Measurements from ENCODE around the gene GORASP2.
A peak's percentile ranks its signal among the peaks of the same experiment; 100 is the strongest.
"Not testable (repeated sequence)": the region's sequence is repeated elsewhere in the genome, so short reads cannot be mapped to it uniquely, and the experiment has no call there.

Gene GORASP2
- 42.3 to 113 (median 79.5) reads per million in 3 experiments for total RNA-seq

DNA sequence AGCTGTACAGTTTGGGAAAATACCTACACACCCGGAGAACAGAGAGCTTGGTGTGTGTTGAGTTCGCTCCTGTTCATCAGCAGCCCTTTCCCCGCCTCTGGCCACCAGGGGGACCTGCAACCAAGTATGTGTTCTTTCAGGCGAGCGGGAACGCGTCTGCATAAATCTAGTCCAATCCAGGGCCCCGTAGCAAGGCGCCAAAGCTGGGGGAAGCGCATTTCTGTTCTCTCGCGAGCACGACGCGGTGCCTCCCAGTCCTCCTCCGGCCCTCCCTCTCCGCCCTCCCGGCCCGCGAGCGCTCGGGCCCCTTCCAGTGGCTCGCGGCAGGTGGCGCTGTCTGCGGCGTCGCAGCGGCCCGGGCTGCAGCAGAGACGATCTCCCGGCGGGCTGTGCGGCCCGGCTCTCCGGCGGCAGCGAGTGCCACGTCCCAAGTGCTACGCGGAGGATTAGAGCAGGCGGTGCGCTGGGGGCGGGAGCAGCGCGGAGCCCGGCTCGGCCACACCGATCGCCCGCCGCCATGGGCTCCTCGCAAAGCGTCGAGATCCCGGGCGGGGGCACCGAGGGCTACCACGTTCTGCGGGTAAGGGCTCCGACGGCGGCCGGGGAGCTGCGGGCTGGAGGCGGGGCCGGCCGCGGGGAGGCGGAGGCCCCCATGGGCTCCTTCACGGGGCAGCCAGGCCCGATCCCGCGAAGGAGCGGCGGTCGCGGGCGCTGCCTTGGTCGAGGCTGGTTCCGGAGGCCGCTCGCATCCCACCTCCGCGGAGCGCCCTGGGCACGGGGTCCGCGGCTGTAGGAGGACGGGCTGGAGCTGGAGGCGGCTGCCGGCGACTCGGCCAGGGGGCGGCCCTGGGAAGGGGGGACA lies at the start of gene GORASP2:
TSS of gene GORASP2 (plus strand) at position 430 of the 862 bp plus-strand sequence. CDS start at position 518, 88 bp downstream.
- DNase-seq: peak; percentile 99

DNA sequence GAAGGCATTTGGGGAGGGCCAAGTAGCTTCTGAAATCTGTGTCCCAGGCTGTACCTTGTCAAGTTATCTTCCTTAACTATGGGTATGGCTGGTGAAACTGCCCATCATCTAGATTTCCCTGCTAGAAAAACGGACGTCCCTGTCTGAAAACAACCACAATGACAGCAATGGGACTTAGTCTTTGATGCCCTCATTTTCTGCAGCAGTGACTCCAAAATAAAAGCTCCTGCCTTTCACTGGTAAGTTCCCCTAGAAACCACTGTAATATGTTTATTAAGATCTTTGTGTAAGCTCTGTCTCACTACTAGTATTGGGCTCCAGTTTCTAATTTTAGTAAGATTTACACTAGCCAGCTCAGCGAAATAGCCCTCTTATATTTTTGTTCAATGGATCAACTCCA lies 47.2 kb upstream of the GORASP2 start:
- DNase-seq: no peak

DNA sequence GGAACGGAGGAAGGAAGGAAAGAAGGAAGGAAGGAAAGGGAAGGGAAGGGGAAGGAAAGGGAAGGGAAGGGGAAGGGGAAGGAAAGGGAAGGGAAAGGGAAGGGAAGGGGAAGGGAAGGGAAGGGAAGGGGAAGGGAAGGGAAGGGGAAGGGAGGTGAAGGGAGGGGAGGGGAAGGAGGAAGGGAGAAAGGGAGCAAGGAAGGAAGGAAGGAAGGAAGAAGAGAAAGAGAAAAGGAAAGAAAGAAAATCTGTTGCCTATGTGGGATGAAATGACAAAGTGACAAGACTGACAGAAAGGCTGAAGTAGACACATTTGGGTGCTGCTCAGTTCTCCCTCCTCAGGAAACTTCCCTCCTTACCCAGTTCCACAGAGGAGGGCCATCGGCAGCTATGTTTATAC lies 46.3 kb upstream of the GORASP2 start:
- DNase-seq: no peak

DNA sequence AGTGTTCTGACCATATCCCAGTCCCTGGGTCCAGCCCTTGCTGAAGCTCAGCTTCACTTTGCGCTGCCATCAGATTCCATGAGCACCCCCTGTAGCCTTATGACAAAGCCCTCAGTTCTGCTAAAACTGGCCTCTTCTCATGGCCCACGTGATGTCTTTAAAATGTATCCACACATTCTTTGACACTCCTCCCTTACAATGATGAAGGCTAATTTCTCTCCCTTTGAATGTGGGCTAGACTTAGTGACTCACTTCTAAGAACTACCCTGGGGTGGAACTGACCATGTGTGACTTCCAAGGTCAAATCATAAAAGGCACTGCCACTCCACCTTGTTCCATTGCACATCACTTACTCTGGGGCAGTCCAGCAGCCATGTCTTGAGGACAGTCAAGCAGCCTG lies 45.4 kb upstream of the GORASP2 start:
- DNase-seq: no peak

DNA sequence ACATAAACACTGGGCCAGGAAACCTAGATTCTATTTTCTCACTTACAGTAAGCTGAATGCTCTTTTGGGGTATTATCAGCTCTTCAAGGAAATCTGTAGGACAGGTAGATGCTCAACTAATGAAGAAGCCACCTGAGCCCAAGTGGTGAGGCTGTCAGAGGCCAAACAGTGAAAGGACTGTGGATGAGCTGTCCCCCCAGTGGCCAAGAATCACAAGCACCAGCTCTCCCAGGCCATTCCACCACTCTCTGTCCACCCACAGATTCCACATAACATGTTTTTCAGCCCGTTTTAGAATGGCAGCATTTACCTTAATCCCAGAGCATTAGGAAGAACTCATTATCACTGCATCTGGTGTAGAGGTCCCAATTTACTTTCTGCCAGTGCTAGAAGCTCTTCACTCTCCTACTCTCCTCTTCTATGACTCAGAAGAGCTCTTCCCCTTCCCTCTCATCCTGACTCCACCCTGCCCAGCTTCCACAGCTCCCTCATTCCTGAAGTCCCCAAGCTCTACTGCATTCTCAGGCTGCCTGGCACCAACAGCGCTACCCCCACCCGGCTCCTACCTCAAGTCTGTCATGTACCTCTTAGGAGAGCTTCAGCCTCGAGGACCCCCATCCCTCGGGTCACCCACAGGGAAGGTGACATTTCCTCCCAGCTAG lies 43.8 kb upstream of the GORASP2 start:
- no peak for DNase-seq

DNA sequence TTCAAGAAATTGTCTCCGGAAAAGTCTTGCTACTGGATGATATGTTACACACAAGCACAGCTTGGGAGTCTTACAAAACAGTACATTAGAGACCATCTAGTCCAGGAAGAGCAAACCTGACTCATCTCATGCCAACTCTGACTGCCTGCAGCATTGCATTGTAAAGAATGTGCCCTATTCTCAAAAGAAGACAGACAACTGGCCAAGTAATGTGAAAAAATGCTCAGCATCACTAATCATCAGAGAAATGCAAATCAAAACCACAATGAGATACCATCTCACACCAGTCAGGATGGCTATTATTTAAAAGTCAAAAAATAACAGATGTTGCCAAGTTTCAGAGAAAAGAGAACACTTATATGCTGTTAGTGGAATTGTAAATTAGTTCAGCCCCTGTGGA lies 42.7 kb upstream of the GORASP2 start:
- DNase-seq: no peak

DNA sequence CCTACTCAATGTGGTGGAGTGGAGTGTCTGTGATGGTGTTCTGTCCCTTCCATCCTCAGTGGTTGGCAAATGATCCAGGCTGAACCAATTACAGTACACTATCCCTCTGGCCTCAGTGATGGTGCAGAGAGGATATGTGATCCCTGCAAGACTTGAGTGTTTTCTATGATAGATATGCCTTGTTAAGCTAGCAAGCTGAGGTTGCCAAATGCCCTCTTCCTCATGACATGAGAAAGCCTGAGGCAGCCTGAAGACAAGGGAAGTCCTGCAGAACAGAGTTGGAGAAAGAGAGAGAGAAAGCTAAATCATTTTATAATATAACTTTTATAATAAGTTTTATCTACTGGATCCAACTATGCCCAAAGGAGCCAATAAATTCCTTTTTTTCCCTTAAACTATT lies 41.6 kb upstream of the GORASP2 start:
- no peak for DNase-seq

DNA sequence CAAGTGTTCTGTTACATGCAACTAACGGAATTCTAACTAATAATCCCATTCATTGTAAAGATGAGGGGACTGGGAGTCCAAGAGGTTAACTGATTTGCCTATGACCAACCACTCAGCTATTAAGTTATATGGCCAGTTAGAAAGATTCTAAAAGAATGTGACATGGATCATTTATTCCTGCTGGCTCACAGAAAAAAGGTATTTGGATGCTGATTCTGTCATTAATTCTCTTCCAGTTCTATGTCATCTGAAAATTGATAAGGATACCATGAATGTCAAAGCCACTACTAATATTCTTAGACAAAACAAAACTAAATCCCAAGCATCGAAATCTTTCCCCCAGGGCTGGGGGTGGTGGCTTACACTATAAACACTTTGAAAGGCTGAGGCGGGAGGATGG lies 41.2 kb upstream of the GORASP2 start:
- no peak for DNase-seq

DNA sequence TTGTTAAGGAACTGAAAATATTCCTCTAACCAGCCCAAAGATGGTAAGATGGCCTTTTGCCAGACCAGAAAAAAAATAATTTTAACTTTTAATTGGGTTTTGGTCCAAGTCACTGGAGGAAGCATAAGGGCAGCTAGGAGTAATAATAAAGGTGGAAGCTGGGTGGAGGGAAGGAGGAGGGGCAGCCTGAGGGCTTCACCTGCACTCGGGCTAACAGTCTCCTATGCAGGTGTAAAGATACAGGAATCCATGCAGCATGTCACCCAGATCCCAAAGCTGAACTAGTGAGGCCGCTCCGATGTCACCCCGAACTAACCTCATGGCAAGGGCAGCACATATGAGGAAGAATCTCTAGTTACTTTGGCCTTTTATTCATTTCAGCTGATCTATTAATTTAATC lies 37.2 kb upstream of the GORASP2 start:
- no peak for DNase-seq

DNA sequence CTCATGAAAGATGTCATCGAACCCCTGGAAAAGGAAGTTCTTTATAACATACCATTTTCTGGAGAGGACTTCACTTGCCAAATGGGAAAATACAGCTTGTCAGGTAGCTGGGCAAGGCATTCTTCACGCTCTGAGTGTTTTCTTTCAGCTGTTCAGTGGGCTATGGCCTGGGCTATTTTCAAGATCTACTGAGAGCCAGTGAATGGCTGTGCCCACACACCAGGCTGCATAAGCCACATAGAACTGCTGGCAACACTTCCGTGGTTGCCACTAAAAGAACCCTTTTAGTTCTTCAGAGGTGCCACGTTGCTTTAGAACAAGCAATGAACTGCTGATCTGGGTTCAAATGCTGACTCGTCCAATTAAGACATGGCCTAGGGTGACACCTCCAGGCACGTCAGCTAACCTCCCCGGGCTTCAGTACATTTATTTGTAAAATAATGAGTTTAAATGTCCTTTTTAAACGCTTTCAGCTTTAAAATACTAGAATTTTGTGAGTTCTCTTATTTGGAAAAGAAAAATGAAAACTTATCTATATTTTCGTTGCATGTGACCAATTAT lies 36.6 kb upstream of the GORASP2 start:
- DNase-seq: no peak

DNA sequence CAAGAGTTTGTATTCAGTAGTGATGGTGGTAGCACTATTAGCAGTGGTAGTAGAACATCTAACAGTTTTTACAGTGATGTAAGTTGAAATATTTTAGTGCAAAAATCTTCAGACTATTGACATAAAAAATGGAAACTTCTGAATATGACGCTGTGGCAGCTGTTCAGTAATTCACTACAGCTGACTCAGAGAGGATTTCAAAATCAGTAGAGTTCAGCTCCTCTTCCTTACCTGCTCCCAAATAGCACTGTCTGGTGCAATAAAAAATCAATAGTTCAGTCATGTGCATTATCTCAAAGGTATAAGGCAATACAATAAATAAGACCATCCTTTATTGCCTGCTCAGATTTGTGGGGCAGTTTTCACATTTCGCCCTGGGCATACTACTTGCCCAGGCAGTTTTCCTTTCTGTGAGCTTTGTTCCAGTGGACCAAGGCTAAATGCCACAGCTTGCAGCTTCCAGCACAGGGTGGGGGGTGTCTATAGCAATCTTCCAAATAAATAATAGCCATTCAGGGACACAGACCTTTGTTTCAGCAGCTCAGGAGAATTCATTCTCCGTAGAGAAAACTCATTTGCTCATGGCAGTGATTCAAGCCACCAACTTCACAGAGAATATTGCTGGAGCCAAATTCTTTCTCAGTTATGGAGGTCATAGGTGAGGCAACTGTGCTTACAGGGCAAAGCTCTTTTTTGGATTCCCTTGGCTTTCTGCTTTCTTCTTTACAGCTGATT lies 33.9 kb upstream of the GORASP2 start:
- DNase-seq: no peak

DNA sequence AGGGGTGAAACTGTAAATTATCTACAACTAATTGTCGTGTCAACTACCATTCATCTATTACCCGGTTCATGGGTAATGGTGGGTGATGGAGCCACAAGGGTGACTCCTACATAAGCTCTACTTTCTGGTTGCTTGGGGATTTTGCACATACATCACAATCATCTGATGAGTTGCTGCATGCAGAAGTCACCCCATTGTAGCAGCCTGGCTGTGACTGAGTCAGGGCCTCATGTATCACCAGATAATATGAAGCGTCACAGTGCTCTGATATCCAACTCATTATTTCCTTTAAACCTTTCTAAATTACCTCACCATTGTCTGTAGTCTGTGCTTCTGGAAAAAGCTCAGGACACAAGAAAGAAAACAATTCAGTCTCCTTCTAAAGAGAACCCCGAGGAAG lies 32.4 kb upstream of the GORASP2 start:
- DNase-seq: no peak

DNA sequence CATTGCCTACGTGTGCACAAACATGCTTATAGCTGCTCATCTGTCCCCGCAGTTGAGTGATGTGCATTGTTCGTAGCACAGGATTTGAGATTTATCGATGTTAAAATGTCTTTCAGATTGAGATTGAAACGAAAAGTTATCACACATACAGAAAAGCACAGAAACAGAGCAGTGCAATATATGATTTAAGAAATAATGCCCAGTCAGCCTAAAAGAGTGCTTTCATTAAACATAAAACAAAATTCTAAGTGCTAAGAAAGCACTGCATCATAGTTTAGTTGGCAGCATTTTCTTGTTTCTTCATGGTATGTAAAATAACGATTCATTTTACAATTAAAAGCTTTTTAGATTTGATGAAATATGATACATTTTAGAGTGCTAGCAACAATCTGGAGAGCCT lies 31.9 kb upstream of the GORASP2 start:
- DNase-seq: no peak

DNA sequence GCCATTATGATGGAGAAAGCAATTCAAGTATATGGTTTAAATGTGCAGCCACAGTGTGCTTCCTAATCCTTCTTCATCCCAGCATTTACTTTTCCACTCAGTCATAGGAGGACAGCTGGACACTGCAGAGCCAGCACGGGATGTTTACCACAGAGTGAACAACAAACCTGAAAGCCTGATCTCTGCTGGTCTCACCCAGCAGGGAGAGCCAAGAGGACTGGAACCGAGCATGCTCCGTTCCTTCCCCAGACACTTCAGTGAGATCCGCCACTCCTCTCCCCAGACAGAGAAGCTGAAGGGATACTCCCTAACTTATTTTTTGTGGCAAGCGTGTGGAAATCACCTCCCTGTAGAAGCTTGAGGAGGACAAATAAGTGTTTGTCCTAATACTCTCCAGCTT lies 23.2 kb upstream of the GORASP2 start:
- DNase-seq: no peak

DNA sequence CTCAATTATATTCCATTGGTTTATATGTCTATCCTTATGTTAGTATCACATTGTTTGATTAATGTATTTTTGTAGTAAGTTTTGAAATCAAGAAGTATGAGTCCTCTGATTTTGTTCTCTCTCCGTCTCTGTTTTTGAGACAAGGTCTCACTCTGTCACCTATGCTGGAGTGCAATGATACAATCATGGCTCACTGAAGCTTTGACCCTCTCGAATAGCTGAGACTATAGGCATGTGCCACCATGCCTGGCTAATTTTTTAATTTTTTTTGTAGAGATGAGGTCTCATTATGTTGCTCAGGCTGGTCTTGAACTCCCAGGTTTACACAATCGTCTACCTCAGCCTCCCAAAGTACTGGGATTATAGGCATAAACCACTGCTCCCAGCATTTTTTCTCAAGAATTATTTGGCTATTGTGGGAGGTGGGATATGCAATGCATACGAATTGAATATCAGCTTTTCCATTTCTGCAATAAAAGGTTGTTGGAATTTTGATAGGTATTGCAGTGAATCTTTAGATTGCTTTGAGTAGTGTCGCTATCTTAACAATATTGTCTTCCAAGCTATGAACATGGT lies 17.7 kb upstream of the GORASP2 start:
- DNase-seq: no peak

DNA sequence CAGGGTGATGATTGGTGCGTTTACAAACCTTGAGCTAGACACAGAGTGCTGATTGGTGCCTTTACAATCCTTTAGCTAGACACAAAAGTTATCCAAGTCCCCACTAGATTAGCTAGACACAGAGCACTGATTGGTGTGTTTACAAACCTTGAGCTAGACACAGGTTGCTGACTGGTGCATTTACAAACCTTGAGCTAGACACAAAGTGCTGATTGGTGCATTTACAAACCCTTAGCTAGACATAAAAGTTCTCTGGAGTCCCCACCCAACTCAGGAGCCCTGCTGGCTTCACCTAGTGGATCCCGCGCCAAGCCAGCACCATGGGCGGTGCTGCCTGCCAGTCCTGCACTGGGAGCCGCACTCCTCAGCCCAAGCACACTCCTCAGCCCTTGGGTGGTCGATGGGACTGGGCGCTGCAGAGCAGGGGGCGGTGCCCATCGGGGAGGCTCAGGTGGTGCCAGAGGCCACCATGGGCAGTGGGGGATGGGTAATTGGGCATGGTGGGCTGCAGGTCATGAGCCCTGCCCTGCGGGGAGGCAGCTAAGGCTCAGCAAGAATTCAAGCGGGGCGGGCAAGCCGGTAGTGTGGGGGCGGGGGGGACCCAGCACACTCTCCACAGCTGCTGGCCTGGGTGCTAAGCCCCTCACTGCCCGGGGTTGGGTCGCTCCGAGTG lies 13.9 kb upstream of the GORASP2 start:
- DNase-seq: not testable (repeated sequence)

DNA sequence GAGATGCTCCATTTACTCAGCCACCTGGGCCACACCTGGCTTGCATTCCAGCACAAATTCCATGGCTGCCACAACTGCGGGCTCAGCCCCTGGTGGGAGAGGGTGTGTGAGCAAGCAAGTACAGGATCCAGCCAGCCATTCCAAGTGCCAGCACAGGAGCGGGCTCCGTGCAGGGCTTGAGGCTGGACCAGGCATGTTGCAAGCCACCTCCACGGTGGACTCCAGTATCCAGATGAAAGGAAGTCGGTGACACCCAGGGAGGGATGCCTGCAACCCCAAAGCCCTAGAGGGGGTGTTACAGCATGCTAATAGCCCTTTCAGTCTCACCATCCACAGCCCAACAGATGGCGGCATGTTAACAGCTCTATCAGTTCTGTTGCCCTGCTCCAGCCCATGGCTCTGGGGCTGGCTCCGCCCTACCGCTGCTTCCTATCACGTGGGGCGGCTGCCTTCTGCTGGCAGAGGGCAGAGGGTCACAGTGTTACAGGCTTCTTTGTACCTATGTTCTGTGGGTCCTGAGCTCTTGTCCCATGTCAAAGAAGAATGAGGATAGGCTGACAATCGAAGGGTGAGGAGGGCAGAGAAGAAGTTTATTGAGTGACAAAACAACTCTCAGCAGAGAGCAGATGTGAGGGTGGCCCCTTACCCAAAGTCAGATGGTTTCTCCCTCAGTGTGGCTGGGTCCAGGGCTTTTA lies 11.7 kb upstream of the GORASP2 start:
- no peak for DNase-seq

DNA sequence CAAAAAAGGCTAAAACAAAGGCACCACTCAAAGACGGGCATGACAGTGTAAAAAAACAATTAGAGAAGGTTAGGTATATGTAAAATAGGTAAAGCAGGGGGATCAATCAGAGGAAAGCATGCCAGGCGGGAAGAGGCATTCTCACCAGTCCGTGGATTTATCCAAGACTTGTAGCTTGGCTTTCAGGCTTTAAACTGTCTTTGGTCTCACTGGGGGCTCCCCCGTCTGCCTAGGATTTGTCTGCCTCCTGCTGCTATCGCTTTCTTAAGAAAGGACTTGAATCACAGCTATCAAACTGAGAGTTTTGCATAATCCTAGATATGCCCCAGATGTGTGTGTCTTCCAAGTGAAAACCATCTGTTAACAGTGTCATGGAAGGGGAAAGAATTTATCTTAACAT lies 11.1 kb upstream of the GORASP2 start:
- no peak for DNase-seq

DNA sequence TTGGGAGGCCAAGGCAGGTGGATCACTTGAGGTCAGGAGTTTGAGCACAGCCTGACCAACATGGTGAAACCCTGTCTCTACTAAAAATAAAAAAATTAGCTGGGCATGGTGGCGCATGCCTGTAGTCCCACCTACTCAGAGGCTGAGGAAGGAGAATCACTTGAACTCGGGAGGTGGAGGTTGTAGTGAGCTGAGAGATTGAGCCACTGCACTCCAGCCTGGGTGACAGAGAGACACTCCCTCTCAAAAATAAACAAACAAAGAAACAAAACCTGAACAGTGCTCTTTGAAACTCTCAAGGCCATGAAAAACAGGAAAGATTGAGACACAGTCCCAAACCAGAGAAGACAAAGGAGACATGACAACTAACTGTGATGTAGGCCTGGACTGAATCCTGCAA lies 7.2 kb upstream of the GORASP2 start:
- DNase-seq: not testable (repeated sequence)

DNA sequence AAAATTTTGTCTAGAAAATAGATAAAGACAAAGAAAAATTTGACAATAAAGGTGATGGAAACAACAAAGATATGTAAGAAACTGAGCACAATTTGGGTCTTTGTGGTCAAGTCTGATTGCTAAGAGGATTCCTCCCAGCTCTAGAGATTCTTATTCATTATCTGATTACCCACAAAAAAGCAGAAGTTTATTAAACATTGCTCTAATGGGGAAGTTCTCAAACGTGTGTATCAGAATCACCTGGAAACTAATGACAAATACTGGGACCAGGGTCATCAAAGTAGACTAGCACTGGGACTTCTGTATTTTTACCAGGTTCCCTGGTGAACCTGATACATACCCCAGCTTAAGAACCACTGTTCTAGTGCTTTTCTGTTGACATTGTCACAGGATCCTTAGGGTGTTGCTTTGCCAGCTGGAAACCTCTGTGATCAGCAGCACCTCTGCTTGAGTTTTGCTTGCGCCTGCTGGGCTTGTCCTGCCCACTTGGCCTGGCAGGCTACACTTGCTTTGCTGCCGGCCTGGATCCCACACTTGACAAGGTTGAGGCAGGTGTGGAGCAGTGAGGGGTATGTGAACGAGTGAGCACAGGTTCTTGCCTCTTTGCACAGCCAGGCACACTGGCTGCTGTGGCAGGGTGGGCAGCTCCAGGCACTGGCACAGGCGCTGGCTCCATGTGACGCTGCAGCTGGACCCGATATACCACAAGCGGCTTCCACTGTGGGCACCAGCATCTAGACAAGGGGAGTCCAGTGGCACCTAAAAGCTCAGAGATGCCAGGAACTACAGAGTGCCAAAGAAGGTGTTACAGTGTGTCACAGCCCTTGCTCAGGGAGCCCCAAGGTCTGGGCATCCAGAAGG lies 6.2 kb upstream of the GORASP2 start:
- DNase-seq: no peak

DNA sequence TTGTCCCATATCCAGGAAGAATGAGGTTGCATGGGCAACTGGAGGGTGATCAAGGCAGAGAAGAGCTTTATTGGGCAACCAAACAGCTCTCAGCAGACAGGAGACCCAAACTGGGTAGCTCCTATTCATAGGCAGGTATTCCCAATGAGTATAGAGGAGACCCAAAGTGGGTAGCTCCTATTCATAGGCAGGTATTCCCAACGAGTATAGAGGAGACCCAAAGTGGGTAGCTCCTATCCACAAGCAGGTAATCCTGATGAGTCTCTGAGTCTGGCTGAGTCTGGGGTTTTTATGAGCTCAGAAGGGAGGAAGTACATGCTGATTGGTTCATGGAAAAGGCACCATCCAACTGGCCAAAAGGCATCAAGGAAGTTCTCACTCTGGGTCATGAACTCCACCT lies 5.3 kb upstream of the GORASP2 start:
- no peak for DNase-seq
